Mucosa of gallbladder (tissue), 1 donor: ENCODE data around the gene MOV10L1. TPM values are rescaled to one million over a fixed set of nuclear protein-coding genes. Genes with fewer than 3 reads are reported as not detected.

Experiments used
- DNase-seq: peaks from one replicate; pipeline ENCODE4 v3.0.0-alpha.2; 2020; ENCODE audit warnings: low spot score
- total RNA-seq: library from RNA; stranded (reverse); gene quantifications from one replicate; pipeline ENCODE4 v1.2.1, GENCODE V29; 2021
- donor health status: DM: no; HTN: no; CAD: no.

The MOV10L1 gene
- total RNA-seq, 1 donor from 2014 or later: 2.6 TPM

GRCh38 chr22:50058906-50059880 lies 30.6 kb upstream of the MOV10L1 start:
- no peak for DNase-seq

GRCh38 chr22:50059881-50060262 lies 29.9 kb upstream of the MOV10L1 start:
- no peak for DNase-seq

GRCh38 chr22:50060441-50061140 lies 29.2 kb upstream of the MOV10L1 start:
- no peak for DNase-seq

GRCh38 chr22:50061141-50061823 lies 28.5 kb upstream of the MOV10L1 start:
- DNase-seq: no peak

- DNase-seq: no peak
These were observed 27.9 kb upstream of the MOV10L1 start for GRCh38 chr22:50061824-50062355.

- DNase-seq: no peak
These were observed 27.2 kb upstream of the MOV10L1 start for GRCh38 chr22:50062509-50063135.

- DNase-seq: no peak
These were observed 26.0 kb upstream of the MOV10L1 start for GRCh38 chr22:50063589-50064393.

- DNase-seq: no peak
These were observed 25.4 kb upstream of the MOV10L1 start for GRCh38 chr22:50064453-50064852.

- DNase-seq: no peak
These were observed 22.6 kb upstream of the MOV10L1 start for GRCh38 chr22:50067244-50067643.

GRCh38 chr22:50068096-50068495 lies 21.7 kb upstream of the MOV10L1 start:
- DNase-seq: no peak

- DNase-seq: no peak
These were observed 19.4 kb upstream of the MOV10L1 start for GRCh38 chr22:50070366-50070765.

- no peak for DNase-seq
These were observed 18.2 kb upstream of the MOV10L1 start for GRCh38 chr22:50071432-50072166.

- no peak for DNase-seq
These were observed 17.6 kb upstream of the MOV10L1 start for GRCh38 chr22:50072167-50072555.

- DNase-seq: no peak
These were observed 16.9 kb upstream of the MOV10L1 start for GRCh38 chr22:50072714-50073538.

- DNase-seq: no peak
These were observed 15.8 kb upstream of the MOV10L1 start for GRCh38 chr22:50074056-50074455.

- DNase-seq: no peak
These were observed 15.0 kb upstream of the MOV10L1 start for GRCh38 chr22:50074551-50075530.

- no peak for DNase-seq
These were observed 12.9 kb upstream of the MOV10L1 start for GRCh38 chr22:50076646-50077535.
